ENCODE measurements around the gene SCG5. TPM values are rescaled to one million over a fixed set of nuclear protein-coding genes. Genes with fewer than 3 reads are reported as not detected.

Gene SCG5
- total and polyA plus RNA-seq, 5 experiments from 2014 or later = not detected

DNA sequence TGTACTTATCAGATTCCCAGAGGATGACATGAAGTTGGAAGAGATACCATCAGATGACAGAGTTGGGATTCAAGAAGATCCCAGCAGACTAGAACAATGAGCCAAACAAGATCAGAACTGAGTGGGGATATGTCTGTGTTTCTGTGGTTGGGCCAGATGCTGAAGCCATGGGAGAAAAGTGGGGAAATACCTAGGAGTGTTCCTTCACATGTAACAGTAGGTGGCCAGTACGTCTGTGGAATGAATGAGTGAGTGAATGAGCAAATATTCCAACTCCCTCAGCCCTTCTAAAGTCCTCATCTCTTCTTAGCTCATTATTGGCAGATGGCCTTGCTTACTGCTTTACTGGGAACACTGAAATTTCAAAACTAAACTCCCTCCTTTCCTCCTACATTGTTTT is 44.1 kb downstream of the SCG5 start:
- DNase-seq = no peak
- no peak overlapping the region for H3K4me3 Mint-ChIP-seq
- no peak overlapping the region for H3K27ac Mint-ChIP-seq
- no peak for ATAC-seq
- H3K36me3 Mint-ChIP-seq = no peaks in the 10 kb centered on the region
- peaks cover 0 to 9% (median 0%) of the 10 kb centered on the region in 4 donors for H3K4me1 Mint-ChIP-seq
- peaks cover 0 to 24% (median 2%) of the 10 kb centered on the region in 5 donors for H3K27me3 Mint-ChIP-seq
- POLR2A ChIA-PET = no interaction called here
- H3K9me3 Mint-ChIP-seq = no peaks in the 10 kb centered on the region

DNA sequence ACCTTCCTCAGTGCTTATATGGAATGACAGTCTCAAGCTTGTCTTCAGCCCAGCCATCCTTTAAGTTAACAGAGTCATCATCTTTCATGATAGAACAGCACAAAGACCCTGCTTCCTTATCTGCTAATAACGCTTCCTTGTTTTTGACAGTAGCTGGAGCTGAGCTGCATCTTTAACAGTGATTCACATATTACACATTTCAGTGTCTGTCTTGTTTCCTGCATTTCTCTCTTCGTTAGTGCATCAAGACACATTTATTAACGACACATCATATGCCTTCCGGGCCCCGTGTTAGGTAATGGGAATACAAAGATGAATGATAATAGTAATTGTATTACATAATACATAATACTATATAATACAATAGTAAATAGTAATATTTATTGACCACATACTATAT is 46.0 kb downstream of the SCG5 start:
- Mint-ChIP-seq H3K36me3 (no peaks in the 10 kb centered on the region), H3K4me3 (no peak overlapping the region), H3K27ac (no peak overlapping the region), H3K9me3 (no peaks in the 10 kb centered on the region), H3K4me1 (peaks cover 0 to 9% (median 0%) of the 10 kb centered on the region in 4 donors), H3K27me3 (peaks cover 0 to 28% (median 4%) of the 10 kb centered on the region in 5 donors)
- no peak for DNase-seq
- no peak for ATAC-seq
- POLR2A ChIA-PET = no interaction called here

DNA sequence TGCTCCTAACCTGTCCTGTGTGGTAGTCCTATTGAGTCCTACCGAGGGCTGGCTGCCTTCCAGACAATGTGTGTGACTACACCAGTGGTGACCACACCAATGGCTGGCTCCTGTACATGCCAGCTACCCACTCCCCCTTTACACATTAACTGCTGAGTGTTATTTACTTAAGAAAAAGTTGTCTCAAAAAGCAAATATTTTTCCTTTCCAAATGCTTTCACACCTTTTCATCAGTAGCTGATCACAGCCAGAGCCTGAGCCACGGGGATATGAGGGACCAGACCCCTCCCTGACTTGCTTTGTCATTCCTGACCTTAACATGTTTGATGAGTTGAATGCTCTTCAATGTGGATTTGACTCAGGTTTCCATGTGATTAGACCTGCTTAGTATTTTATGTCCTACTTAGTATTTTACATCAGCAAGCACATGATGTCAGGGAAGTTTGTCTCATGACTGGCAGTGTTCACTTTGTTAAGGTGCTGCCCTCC is 46.7 kb downstream of the SCG5 start:
- POLR2A ChIA-PET = no interaction called here
- Mint-ChIP-seq H3K36me3 (no peaks in the 10 kb centered on the region), H3K4me3 (no peak overlapping the region), H3K9me3 (no peaks in the 10 kb centered on the region), H3K27me3 (peaks cover 0 to 28% (median 4%) of the 10 kb centered on the region in 5 donors), H3K27ac (no peak overlapping the region), H3K4me1 (peaks cover 0 to 9% (median 0%) of the 10 kb centered on the region in 4 donors)
- no peak for ATAC-seq
- DNase-seq = no peak

DNA sequence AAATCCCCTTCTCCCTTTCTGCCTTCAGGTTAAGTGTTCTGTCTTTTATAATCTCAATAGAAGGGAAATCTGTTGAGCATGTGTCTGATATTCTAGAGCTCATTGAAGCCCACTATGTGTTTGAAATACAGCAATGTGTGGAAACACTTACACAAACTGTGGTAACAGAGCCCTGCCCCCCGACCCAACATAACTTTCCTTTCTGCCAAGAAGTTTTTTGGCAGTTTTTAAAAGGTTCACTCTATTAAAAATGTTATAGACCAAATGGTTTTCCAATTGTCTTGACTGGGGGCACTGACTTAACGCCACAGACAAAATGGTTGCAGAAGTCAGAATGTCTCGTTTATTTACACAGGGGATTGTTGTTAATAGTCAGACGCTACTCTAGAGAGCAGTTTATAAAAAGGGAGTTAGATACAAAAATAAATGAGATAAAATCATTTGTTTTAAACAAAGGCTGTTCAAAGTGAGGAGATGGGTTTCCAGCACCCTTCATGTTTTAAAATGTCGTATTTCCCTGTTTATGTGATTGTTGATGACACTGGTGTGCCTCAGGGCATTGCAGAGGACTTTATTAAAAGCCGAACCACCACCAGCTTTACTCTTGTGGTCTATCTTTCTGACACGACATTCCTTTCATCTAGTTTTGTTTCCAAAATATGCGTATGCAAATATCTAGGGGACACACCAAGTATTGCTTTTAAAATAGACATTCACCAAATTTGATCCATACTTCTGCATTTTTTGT is 49.6 kb downstream of the SCG5 start:
- DNase-seq (no peak), ATAC-seq (no peak)
- Mint-ChIP-seq H3K36me3 (no peaks in the 10 kb centered on the region), H3K27ac (no peak overlapping the region), H3K27me3 (peaks cover 0 to 23% (median 4%) of the 10 kb centered on the region in 5 donors), H3K4me1 (no peaks in the 10 kb centered on the region), H3K9me3 (no peaks in the 10 kb centered on the region), H3K4me3 (no peak overlapping the region)
- POLR2A ChIA-PET = interaction anchor here (0.7 kb wide), 1 partner anchor 497 kb away, joined by 4 read pairs; no protein-coding TSS in a partner anchor

DNA sequence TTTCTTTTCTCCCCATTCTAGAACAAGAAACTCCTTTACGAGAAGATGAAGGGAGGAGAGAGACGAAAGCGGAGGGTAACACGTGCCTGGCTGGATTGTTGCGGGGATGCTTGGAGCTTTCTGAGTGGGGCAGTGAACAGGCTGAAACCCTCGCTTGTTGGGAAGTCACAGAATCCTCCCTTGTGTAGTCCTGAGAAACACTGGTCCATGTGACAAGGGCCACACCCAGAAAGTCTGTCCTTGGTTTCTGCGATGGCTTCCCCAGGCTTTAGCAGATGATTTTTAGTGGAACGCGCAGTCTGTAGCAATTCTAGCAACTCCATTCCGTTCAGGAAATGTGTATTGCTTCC is 50.2 kb downstream of the SCG5 start:
- POLR2A ChIA-PET = no interaction called here
- DNase-seq (no peak), ATAC-seq (no peak)
- H3K4me3 Mint-ChIP-seq = no peak overlapping the region
- H3K4me1 Mint-ChIP-seq = no peaks in the 10 kb centered on the region
- no peak overlapping the region for H3K27ac Mint-ChIP-seq
- H3K9me3 Mint-ChIP-seq = no peaks in the 10 kb centered on the region
- peaks cover 0 to 17% (median 4%) of the 10 kb centered on the region in 5 donors for H3K27me3 Mint-ChIP-seq
- no peaks in the 10 kb centered on the region for H3K36me3 Mint-ChIP-seq

DNA sequence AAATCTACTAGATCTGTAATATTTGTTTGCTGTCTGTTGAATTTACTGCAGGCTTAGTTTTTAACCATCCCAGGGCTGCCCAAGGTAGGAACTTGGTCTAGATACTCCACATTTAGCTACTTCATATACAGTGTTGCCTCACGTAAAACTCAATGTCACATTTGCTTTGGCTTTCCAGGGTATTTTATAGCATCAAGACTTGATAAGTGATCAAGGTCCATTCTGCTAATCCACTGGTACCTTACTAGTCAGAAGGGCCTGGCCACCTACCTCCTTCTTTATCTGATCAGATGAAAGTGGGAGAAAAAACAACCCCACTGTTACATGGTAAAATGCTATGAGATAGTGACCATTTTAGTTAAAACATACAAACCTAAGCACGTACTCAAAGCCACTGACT is 50.8 kb downstream of the SCG5 start:
- Mint-ChIP-seq H3K36me3 (no peaks in the 10 kb centered on the region), H3K4me1 (no peaks in the 10 kb centered on the region), H3K27ac (no peak overlapping the region), H3K27me3 (peaks cover 0 to 15% (median 4%) of the 10 kb centered on the region in 5 donors), H3K9me3 (no peaks in the 10 kb centered on the region), H3K4me3 (no peak overlapping the region)
- no peak for DNase-seq
- ATAC-seq = no peak
- POLR2A ChIA-PET = no interaction called here

DNA sequence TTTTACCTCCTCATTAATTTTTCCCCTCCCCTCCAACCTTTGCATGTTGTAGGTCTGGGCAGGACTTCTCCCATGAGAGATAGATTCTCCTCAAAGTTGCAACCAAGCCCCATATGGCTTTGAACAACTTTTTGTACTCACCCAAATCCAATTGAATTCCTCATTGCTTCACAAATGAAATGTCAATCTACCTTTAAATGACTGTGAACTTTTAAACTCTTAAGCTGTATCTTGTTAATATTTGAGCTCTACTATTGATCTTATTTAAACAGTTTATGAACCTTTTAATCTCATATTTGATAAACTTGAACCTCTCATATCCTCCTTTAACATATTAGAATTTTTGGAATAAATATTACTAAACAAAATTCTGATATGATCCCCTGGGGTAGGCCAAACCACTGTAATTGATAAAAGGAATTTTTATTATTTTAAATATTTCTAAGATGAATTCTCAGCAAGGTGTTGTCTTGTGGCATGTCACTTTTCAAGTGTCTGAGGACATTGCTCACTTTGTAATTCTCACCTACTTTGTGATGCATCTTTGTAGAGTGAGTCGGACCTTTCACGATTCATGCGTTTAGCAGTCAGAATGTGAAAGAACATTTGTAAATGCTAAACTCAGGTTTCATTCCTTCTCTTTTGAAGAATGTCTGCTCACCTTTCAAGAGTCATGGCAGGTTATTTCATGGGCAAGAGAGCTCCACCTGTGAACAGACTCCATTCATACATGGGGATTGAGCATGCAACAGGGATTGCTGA is 52.9 kb downstream of the SCG5 start:
- H3K4me3 Mint-ChIP-seq = no peak overlapping the region
- DNase-seq (no peak), ATAC-seq (no peak)
- H3K9me3 Mint-ChIP-seq = no peaks in the 10 kb centered on the region
- H3K4me1 Mint-ChIP-seq = no peaks in the 10 kb centered on the region
- POLR2A ChIA-PET = no interaction called here
- no peaks in the 10 kb centered on the region for H3K36me3 Mint-ChIP-seq
- peaks cover 4 to 18% (median 11%) of the 10 kb centered on the region in 5 donors for H3K27me3 Mint-ChIP-seq
- H3K27ac Mint-ChIP-seq = no peak overlapping the region

DNA sequence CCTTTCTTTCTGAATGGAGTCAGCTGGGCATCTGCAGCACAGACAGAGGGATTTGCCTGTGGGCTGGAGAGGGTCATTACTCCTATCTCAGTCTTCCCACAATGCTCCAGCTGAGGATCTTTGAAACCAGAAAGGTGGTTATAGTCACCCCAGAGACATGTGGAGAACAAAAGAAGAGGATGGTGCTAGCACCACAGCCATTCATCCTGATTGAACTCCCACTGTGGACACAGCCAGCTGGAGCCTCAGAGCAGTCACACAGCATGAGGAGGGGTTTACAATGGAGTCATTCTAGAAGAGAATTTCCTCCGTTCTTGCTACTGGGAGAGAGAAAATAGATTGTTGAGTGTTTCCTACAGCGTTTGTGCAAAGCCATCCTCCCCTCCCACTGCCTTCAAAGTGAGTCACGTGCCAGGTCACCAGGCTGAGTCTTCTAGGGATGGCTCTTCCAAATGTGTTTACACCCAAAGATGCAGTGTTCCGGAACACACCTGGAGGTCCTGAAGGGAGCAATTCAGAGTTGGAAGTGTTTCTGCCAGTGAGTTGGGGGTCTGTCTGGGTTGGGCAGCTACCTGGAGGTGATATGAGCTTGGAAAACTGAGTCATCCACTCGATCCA is 57.4 kb downstream of the SCG5 start:
- POLR2A ChIA-PET = no interaction called here
- H3K27ac Mint-ChIP-seq = no peak overlapping the region
- DNase-seq (no peak), ATAC-seq (no peak)
- H3K27me3 Mint-ChIP-seq = peaks cover 4 to 37% (median 11%) of the 10 kb centered on the region in 5 donors
- H3K36me3 Mint-ChIP-seq = no peaks in the 10 kb centered on the region
- H3K4me1 Mint-ChIP-seq = no peaks in the 10 kb centered on the region
- no peak overlapping the region for H3K4me3 Mint-ChIP-seq
- no peaks in the 10 kb centered on the region for H3K9me3 Mint-ChIP-seq

DNA sequence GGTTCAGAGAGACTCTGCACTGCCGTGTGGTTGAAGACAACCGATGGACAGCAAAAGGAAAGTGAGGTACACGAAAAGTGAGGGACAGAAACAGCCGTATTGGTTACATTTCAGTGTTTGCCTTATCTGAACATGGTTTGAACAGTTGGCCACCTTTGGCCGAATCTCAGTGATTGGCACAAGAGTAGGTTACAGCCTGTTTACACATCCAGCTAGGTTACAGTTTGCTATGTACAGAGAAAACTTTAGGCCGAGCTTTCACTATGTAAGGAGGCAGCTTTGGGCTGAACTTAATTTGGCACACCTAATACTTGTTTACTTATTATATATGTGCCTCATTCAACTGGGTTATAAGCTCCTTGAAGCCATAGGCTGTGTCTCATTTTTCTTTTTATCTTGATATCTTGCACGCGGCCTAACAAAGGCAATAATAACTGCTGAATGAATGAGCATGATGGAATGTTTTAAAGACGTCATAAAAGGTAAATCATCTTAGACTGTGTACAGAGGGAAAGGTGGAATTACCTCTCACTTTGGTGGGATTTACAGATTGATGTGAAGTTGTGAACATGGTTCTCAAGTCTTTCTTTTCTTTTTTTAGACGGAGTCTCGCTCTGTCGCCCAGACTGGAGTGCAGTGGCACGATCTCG is 59.1 kb downstream of the SCG5 start:
- no peaks in the 10 kb centered on the region for H3K36me3 Mint-ChIP-seq
- H3K27me3 Mint-ChIP-seq = peaks cover 6 to 44% (median 14%) of the 10 kb centered on the region in 5 donors
- POLR2A ChIA-PET = no interaction called here
- no peaks in the 10 kb centered on the region for H3K9me3 Mint-ChIP-seq
- no peak overlapping the region for H3K27ac Mint-ChIP-seq
- DNase-seq = no peak
- H3K4me1 Mint-ChIP-seq = no peaks in the 10 kb centered on the region
- ATAC-seq = no peak
- H3K4me3 Mint-ChIP-seq = no peak overlapping the region

DNA sequence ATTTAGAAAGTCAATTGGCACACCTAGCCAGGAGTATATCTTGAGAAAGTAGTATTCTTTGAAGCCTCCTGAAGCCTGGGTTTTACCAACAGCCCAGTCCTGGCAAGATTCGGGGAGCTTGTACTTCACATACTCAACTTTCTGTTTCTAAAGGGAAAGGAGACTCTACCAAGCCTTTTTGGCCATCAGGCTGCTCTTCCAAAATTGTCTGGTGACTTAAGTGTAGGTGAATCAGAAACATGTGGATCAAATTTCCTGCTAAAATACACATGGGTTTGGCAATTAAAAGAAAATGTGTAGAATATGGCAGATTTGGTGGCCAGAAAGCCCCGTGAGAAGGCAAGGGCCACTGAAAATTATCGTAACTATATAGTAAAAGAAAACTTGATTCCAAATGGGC is 60.4 kb downstream of the SCG5 start:
- no peak for DNase-seq
- POLR2A ChIA-PET = interaction anchor here (0.5 kb wide), 1 partner anchor 10 kb away, joined by 3 read pairs; no protein-coding TSS in a partner anchor
- Mint-ChIP-seq H3K27ac (no peak overlapping the region), H3K36me3 (no peaks in the 10 kb centered on the region), H3K9me3 (no peaks in the 10 kb centered on the region), H3K4me1 (no peaks in the 10 kb centered on the region), H3K27me3 (peaks cover 10 to 52% (median 18%) of the 10 kb centered on the region in 5 donors), H3K4me3 (no peak overlapping the region)
- ATAC-seq = no peak

DNA sequence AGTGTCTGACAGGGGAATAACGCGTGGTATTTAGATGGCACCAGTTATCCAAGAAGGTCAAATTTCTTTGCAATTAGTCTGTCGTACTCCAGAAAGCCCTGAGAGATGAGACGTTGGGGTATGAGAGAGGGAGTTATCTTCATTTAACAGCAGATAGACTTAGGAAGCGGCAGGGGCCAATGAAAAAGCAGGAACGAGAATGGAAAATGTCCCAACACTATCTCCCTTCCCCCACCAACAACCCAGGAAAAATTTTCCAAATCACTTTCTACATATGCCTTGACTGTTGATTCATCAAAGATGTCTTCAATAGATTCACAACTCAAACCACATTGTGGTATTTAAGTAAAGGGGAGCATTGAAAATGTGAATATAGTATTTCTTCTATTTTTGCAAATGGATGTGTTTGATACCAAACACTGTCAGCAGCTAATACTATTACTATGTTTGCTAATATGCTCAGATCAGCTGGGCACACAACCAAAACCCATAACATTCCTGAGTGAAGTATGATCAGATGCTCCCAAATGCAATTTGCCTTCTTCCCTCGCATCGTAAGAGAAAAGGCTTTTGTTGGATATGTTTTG is 63.0 kb downstream of the SCG5 start:
- DNase-seq (no peak), ATAC-seq (no peak)
- Mint-ChIP-seq H3K4me3 (no peak overlapping the region), H3K27ac (no peak overlapping the region), H3K36me3 (no peaks in the 10 kb centered on the region), H3K9me3 (peaks cover 0 to 2% (median 0%) of the 10 kb centered on the region in 9 donors), H3K4me1 (no peaks in the 10 kb centered on the region), H3K27me3 (peaks cover 17 to 59% (median 20%) of the 10 kb centered on the region in 5 donors)
- POLR2A ChIA-PET = no interaction called here

DNA sequence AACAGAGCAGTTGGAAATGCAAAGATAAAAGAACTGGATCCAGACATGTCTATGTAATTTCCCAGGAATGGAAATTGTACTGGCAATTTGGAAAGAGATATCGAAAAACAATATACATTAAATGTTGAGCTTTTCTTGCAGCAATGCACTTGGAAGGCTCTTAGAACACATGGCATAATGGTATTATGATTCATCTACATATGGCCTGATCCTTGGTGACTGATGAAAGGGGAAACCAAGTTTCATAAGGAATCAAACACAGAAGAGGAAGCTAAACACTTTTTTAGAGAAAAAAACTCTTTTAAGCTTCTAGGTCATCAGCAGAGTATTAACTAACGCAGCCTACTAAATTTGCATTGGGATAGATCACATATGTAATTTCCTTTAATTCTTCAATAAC is 63.9 kb downstream of the SCG5 start:
- no peak overlapping the region for H3K4me3 Mint-ChIP-seq
- H3K9me3 Mint-ChIP-seq = peaks cover 0 to 2% (median 0%) of the 10 kb centered on the region in 9 donors
- H3K36me3 Mint-ChIP-seq = no peaks in the 10 kb centered on the region
- H3K4me1 Mint-ChIP-seq = no peaks in the 10 kb centered on the region
- POLR2A ChIA-PET = no interaction called here
- no peak for ATAC-seq
- DNase-seq = no peak
- H3K27ac Mint-ChIP-seq = no peak overlapping the region
- peaks cover 20 to 64% (median 21%) of the 10 kb centered on the region in 5 donors for H3K27me3 Mint-ChIP-seq
